Measurements from ENCODE around the gene ZNF407.

- TF ChIP-seq CTCF (IDR thresholded peaks at IDR 0.05) (no peak), POLR2A (IDR thresholded peaks at IDR 0.05) (no peak)
Observed at GRCh38 chr18:74914052-74914591, 316.5 kb downstream of the ZNF407 start.

Data from testis (tissue), 2 donors.